ENCODE data around the gene BCAR3.

The BCAR3 gene

GRCh38 chr1:93641527-93641926, 40.1 kb downstream of the BCAR3 start:
- FAIRE-seq = no peak
- TF ChIP-seq TAF1 (IDR thresholded peaks at IDR 0.05; ENCODE audit: borderline replicate concordance, low read depth, low read length) (no peak), POLR2AphosphoS5 (IDR thresholded peaks at IDR 0.05; ENCODE audit: low read depth, low read length) (no peak), POLR2A (IDR thresholded peaks at IDR 0.05; ENCODE audit: low read depth, low read length) (no peak)
- DNase-seq (ENCODE audit: insufficient read length) = no peak

GRCh38 chr1:93640656-93641440, 40.8 kb downstream of the BCAR3 start:
- TF ChIP-seq POLR2A (IDR thresholded peaks at IDR 0.05; ENCODE audit: low read depth, low read length) = no peak
- no peak for DNase-seq (ENCODE audit: insufficient read length)
- no peak for FAIRE-seq

GRCh38 chr1:93638981-93639380, 42.7 kb downstream of the BCAR3 start:
- no peak for TF ChIP-seq POLR2AphosphoS5 (IDR thresholded peaks at IDR 0.05; ENCODE audit: low read depth, low read length)
- no peak for FAIRE-seq

GRCh38 chr1:93638307-93638847, 43.3 kb downstream of the BCAR3 start:
- no peak for DNase-seq (ENCODE audit: insufficient read length)
- FAIRE-seq = no peak
- TF ChIP-seq POLR2A (IDR thresholded peaks at IDR 0.05; ENCODE audit: low read depth, low read length) (no peak), POLR2AphosphoS5 (IDR thresholded peaks at IDR 0.05; ENCODE audit: low read depth, low read length) (no peak), TAF1 (IDR thresholded peaks at IDR 0.05; ENCODE audit: borderline replicate concordance, low read depth, low read length) (no peak)

More at GRCh38 chr1:93638981-93639380, 42.7 kb downstream of the BCAR3 start:
- no peak for DNase-seq (ENCODE audit: insufficient read length)

- FAIRE-seq (no peak), DNase-seq (ENCODE audit: insufficient read length) (no peak)
- TF ChIP-seq POLR2A (IDR thresholded peaks at IDR 0.05; ENCODE audit: low read depth, low read length) (no peak), TAF1 (IDR thresholded peaks at IDR 0.05; ENCODE audit: borderline replicate concordance, low read depth, low read length) (no peak), POLR2AphosphoS5 (IDR thresholded peaks at IDR 0.05; ENCODE audit: low read depth, low read length) (no peak)
Measured at GRCh38 chr1:93636712-93637111, 44.9 kb downstream of the BCAR3 start.

GRCh38 chr1:93635614-93636543, 45.8 kb downstream of the BCAR3 start:
- FAIRE-seq = no peak
- DNase-seq (ENCODE audit: insufficient read length) = no peak
- TF ChIP-seq POLR2A (IDR thresholded peaks at IDR 0.05; ENCODE audit: low read depth, low read length) = no peak
- TF ChIP-seq TAF1 (IDR thresholded peaks at IDR 0.05; ENCODE audit: borderline replicate concordance, low read depth, low read length) = no peak
- no peak for TF ChIP-seq POLR2AphosphoS5 (IDR thresholded peaks at IDR 0.05; ENCODE audit: low read depth, low read length)

- no peak for DNase-seq (ENCODE audit: insufficient read length)
- no peak for FAIRE-seq
- TF ChIP-seq POLR2AphosphoS5 (IDR thresholded peaks at IDR 0.05; ENCODE audit: low read depth, low read length) (no peak), TAF1 (IDR thresholded peaks at IDR 0.05; ENCODE audit: borderline replicate concordance, low read depth, low read length) (no peak), POLR2A (IDR thresholded peaks at IDR 0.05; ENCODE audit: low read depth, low read length) (no peak)
Measured at GRCh38 chr1:93633313-93633712, 48.3 kb downstream of the BCAR3 start.

- FAIRE-seq = peak; percentile 74
Measured at GRCh38 chr1:93631626-93632365, 49.8 kb downstream of the BCAR3 start.

GRCh38 chr1:93630168-93630567, 51.5 kb downstream of the BCAR3 start:
- FAIRE-seq (no peak), DNase-seq (ENCODE audit: insufficient read length) (no peak)
- TF ChIP-seq TAF1 (IDR thresholded peaks at IDR 0.05; ENCODE audit: borderline replicate concordance, low read depth, low read length) (no peak), POLR2A (IDR thresholded peaks at IDR 0.05; ENCODE audit: low read depth, low read length) (no peak), POLR2AphosphoS5 (IDR thresholded peaks at IDR 0.05; ENCODE audit: low read depth, low read length) (no peak)

More at GRCh38 chr1:93631626-93632365, 49.8 kb downstream of the BCAR3 start:
- DNase-seq (ENCODE audit: insufficient read length) = no peak
- TF ChIP-seq POLR2A (IDR thresholded peaks at IDR 0.05; ENCODE audit: low read depth, low read length) (no peak), TAF1 (IDR thresholded peaks at IDR 0.05; ENCODE audit: borderline replicate concordance, low read depth, low read length) (no peak), POLR2AphosphoS5 (IDR thresholded peaks at IDR 0.05; ENCODE audit: low read depth, low read length) (no peak)

GRCh38 chr1:93629101-93630059, 52.3 kb downstream of the BCAR3 start:
- DNase-seq (ENCODE audit: insufficient read length) (no peak), FAIRE-seq (peak; percentile 92)
- TF ChIP-seq POLR2AphosphoS5 (IDR thresholded peaks at IDR 0.05; ENCODE audit: low read depth, low read length) = no peak
- no peak for TF ChIP-seq TAF1 (IDR thresholded peaks at IDR 0.05; ENCODE audit: borderline replicate concordance, low read depth, low read length)
- TF ChIP-seq POLR2A (IDR thresholded peaks at IDR 0.05; ENCODE audit: low read depth, low read length) = no peak

Data from GM12892 (cell line).